HG03097 (cell line): ENCODE data around the gene PARP1.
"Not testable (repeated sequence)": the region's sequence is repeated elsewhere in the genome, so short reads cannot be mapped to it uniquely, and the experiment has no call there.

Experiments
- ATAC-seq: cut with Tn5 transposase; IDR thresholded peaks from one replicate; pipeline ENCODE4 v1.9.1; 2021; ENCODE audit not compliant: unreplicated experiment, low FRiP score

PARP1 gene

GRCh38 chr1:226429858-226430715 is 22.2 kb upstream of the PARP1 start:
- no peak for ATAC-seq

- ATAC-seq: no peak
Observed at GRCh38 chr1:226428791-226429461, 21.0 kb upstream of the PARP1 start.

- no peak for ATAC-seq
Observed at GRCh38 chr1:226428348-226428747, 20.5 kb upstream of the PARP1 start.

GRCh38 chr1:226427131-226427530 is 19.2 kb upstream of the PARP1 start:
- no peak for ATAC-seq

- ATAC-seq: not testable (repeated sequence)
Observed at GRCh38 chr1:226426395-226426794, 18.5 kb upstream of the PARP1 start.

GRCh38 chr1:226425431-226426031 is 17.6 kb upstream of the PARP1 start:
- ATAC-seq: no peak

- ATAC-seq: no peak
Observed at GRCh38 chr1:226425004-226425378, 17.1 kb upstream of the PARP1 start.

GRCh38 chr1:226424221-226425003 is 16.5 kb upstream of the PARP1 start:
- ATAC-seq: no peak

GRCh38 chr1:226422478-226422877 is 14.6 kb upstream of the PARP1 start:
- no peak for ATAC-seq

GRCh38 chr1:226420897-226421296 is 13.0 kb upstream of the PARP1 start:
- no peak for ATAC-seq

- no peak for ATAC-seq
Observed at GRCh38 chr1:226420328-226420727, 12.4 kb upstream of the PARP1 start.

- ATAC-seq: no peak
Observed at GRCh38 chr1:226419284-226420029, 11.6 kb upstream of the PARP1 start.

GRCh38 chr1:226417830-226418546 is 10.1 kb upstream of the PARP1 start:
- ATAC-seq: no peak

GRCh38 chr1:226417350-226417749 is 9.5 kb upstream of the PARP1 start:
- ATAC-seq: no peak

- no peak for ATAC-seq
Observed at GRCh38 chr1:226414098-226414698, 6.3 kb upstream of the PARP1 start.

GRCh38 chr1:226411619-226412018 is 3.7 kb upstream of the PARP1 start:
- no peak for ATAC-seq

GRCh38 chr1:226410958-226411357 is 3.1 kb upstream of the PARP1 start:
- no peak for ATAC-seq

GRCh38 chr1:226409392-226409791 is 1.5 kb upstream of the PARP1 start:
- ATAC-seq: no peak
